Mesothelial cell of epicardium (in vitro differentiated cells): Measurements from ENCODE around the gene SNED1. TPM values are rescaled to one million over a fixed set of nuclear protein-coding genes. Genes with fewer than 3 reads are reported as not detected.

Experiments used
- DNase-seq, 2 experiments: peaks; one replicate each; pipeline ENCODE4 v3.0.0; 2021; ENCODE audit warnings: low spot score in 2 of 2; ENCODE audit not compliant: unreplicated experiment in 2 of 2
- H3K27ac Mint-ChIP-seq: 2 replicates; pipeline ENCODE4 v1.8.0; 2021; ENCODE audit warnings: mixed read lengths
- H3K27me3 Mint-ChIP-seq: 2 replicates; pipeline ENCODE4 v1.8.0; 2021; ENCODE audit warnings: low read depth, mixed read lengths
- H3K36me3 Mint-ChIP-seq: 2 replicates; pipeline ENCODE4 v1.8.0; 2021; ENCODE audit warnings: mixed read lengths
- H3K4me1 Mint-ChIP-seq: 2 replicates; pipeline ENCODE4 v1.8.0; 2021; ENCODE audit warnings: mixed read lengths
- H3K4me3 Mint-ChIP-seq: 2 replicates; pipeline ENCODE4 v1.8.0; 2021; ENCODE audit warnings: mild to moderate bottlenecking, moderate library complexity, mixed read lengths
- H3K9me3 Mint-ChIP-seq: 2 replicates; pipeline ENCODE4 v1.8.0; 2021; ENCODE audit warnings: mixed read lengths
- total RNA-seq: library from RNA; stranded (reverse); gene quantifications from 3 replicates; pipeline ENCODE4 v1.2.1, GENCODE V29; 2021
- TF ChIP-seq, protein P1 (sequence below): fragments of 200-600 bp; sonication (generic); IDR thresholded peaks from one replicate; pipeline ENCODE4 v1.5.0; 2021; ENCODE audit warnings: antibody characterized with exemption; ENCODE audit not compliant: unreplicated experiment

Gene SNED1
- total RNA-seq, 1 donor from 2014 or later: 9.4 TPM

DNA sequence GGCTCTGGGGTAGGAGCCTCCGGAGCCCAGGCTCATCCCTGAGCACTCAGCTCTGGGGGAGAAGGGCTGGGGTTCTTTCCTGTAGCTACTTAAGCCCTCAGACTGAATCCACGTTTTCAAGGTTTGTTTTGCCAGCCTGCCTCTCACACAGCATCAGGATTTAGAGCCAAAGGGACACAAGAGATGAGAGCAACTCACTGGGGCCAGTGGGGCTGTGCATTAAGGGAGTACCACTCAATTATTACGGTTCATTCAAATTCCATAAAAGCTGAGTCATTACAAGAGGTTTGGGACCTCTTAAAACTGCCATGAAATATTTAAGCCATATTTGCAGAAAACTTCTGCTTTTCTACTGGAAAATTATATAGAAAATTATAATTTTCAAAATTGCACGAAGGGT is 17.1 kb upstream of the SNED1 start:
- no peaks in the 10 kb centered on the region for H3K4me1 Mint-ChIP-seq
- no peak overlapping the region for H3K4me3 Mint-ChIP-seq
- DNase-seq: no peak
- no peaks in the 10 kb centered on the region for H3K9me3 Mint-ChIP-seq
- TF ChIP-seq, protein P1, sequence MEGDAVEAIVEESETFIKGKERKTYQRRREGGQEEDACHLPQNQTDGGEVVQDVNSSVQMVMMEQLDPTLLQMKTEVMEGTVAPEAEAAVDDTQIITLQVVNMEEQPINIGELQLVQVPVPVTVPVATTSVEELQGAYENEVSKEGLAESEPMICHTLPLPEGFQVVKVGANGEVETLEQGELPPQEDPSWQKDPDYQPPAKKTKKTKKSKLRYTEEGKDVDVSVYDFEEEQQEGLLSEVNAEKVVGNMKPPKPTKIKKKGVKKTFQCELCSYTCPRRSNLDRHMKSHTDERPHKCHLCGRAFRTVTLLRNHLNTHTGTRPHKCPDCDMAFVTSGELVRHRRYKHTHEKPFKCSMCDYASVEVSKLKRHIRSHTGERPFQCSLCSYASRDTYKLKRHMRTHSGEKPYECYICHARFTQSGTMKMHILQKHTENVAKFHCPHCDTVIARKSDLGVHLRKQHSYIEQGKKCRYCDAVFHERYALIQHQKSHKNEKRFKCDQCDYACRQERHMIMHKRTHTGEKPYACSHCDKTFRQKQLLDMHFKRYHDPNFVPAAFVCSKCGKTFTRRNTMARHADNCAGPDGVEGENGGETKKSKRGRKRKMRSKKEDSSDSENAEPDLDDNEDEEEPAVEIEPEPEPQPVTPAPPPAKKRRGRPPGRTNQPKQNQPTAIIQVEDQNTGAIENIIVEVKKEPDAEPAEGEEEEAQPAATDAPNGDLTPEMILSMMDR: no peak
- H3K27ac Mint-ChIP-seq: no peak overlapping the region
- H3K27me3 Mint-ChIP-seq: peaks cover 34% of the 10 kb centered on the region
- no peaks in the 10 kb centered on the region for H3K36me3 Mint-ChIP-seq

DNA sequence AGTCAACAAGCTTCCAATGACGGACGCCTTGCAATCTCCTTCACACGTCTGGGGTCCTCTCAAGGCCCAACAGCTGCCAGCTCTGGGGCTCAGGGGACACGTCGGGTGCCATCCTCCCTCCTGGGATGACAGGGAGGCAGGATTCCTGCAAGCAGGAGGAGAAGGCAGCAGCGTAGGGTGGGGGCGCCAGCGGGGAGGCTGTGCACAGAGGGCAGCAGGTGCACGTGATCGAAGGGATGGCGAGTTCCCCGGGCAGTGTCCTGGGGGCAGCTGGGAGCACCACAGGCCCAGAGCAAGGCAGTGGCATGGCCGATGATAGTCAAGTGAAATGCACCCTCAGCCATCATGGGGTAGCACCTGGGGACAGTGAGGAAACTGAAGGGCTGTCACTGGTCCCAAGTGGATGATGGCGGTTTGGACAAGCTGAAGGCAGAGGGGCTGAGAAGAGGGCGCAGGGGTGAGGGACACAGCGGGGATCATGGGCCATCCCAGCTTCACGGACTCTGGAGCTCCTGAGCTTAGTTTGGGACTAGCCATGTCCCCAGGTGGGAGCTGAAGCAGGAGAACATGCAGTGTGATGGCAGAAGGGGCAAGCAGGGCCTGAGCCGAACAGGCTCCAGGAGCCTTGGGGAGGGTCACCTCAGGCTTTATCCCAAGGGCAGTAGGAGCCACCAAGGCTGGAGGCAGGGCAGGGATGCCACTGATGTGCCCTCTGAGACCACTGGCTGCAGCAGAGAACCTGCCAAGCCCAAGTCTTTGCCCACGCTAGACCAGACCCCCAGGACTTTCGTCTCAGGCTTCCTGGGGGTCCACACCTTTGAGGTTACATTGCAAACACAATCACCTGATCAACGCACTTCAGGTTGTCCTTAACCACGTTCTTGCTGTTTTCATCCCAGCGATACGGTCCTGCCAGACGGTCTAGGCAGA is 16.3 kb upstream of the SNED1 start:
- TF ChIP-seq, protein P1: no peak
- peaks cover 34% of the 10 kb centered on the region for H3K27me3 Mint-ChIP-seq
- H3K9me3 Mint-ChIP-seq: no peaks in the 10 kb centered on the region
- H3K4me3 Mint-ChIP-seq: no peak overlapping the region
- no peak overlapping the region for H3K27ac Mint-ChIP-seq
- H3K4me1 Mint-ChIP-seq: no peaks in the 10 kb centered on the region
- H3K36me3 Mint-ChIP-seq: no peaks in the 10 kb centered on the region
- DNase-seq: peak in 1 of 2 experiments; percentile 10

DNA sequence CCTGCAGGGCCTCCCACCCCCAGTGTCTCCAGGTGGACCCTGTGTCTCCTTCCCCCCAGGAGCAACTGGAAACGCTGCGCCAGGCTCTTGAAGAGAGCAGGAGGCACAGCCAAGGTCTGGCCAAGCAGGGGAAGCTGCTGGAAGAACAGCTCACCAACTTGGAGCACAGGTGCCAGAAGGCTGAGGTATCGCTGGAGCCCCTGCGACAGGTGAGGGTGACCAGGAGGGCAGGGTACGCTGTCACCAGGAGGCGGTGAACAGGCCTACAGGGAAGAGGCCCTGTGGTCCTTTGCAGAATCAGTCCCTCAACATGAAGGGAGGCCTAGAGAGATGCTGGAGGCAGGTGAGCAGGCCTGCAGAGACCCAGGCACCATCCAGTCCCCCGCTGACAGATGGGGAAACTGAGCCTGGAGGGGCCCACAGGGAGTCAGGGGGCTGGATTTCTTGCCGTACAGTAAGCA is 15.6 kb upstream of the SNED1 start:
- no peak overlapping the region for H3K4me3 Mint-ChIP-seq
- peaks cover 34% of the 10 kb centered on the region for H3K27me3 Mint-ChIP-seq
- H3K36me3 Mint-ChIP-seq: no peaks in the 10 kb centered on the region
- H3K9me3 Mint-ChIP-seq: no peaks in the 10 kb centered on the region
- DNase-seq: no peak
- TF ChIP-seq, protein P1: no peak
- no peak overlapping the region for H3K27ac Mint-ChIP-seq
- H3K4me1 Mint-ChIP-seq: peaks cover 5% of the 10 kb centered on the region

DNA sequence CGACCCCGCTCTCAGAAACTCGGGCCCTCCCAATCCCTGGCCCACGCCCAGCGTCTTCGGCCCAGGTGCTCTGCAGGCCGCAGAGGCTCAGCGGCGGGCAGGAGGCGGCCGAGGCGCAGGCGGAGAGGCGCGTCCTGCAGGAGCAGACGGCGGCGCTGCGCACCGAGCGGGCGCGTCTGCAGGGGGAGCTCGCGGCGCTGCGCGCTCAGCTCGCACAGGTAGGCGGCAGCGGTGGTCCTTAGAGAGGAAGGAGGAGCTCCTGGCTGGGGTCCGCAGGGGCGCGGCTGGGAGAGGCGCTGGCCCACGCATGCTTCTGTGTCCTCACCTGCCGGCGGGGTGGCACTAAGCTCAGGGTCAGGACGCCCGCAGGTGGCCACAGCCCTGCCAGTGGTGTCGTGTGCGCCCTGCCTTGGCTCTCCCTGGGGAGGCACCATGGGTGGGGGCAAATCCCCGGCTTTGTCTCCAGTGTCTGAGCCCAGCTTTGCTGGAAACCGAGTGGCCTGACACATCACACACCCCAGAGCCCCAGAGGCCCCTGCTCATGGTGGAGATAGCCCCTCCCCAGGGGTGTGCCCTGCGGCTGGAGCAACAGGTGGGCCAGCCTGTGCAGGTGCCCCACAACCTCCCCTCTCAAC is 14.9 kb upstream of the SNED1 start:
- no peak overlapping the region for H3K4me3 Mint-ChIP-seq
- H3K36me3 Mint-ChIP-seq: no peaks in the 10 kb centered on the region
- H3K27me3 Mint-ChIP-seq: peaks cover 34% of the 10 kb centered on the region
- H3K27ac Mint-ChIP-seq: no peak overlapping the region
- DNase-seq: peak; percentile 46 to 74
- H3K4me1 Mint-ChIP-seq: peaks cover 6% of the 10 kb centered on the region
- TF ChIP-seq, protein P1: no peak
- no peaks in the 10 kb centered on the region for H3K9me3 Mint-ChIP-seq

DNA sequence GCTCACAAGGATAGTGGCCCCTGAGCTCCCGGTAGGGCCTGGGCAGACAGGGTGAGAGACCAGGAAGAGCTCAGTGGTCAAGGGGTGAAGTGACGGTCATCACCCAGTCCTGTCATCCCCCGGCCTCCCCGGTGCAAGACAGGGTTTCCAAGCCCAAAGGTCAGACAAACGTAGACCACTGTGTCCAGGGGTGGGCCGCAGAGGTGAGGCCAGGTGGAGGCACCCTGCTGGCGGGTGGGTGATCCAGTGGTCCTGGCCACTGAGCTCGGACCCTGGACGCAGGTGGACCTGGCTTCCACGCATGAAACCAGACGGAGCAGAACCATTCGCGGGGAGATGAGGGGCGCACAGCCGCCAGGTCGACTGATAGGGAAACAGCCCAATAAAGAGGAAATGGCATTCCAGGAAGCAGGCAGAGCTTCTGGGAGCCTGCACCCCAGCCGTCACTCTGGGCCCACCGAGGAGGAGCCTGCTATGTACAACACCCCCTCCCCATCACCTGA is 14.4 kb upstream of the SNED1 start:
- peaks cover 34% of the 10 kb centered on the region for H3K27me3 Mint-ChIP-seq
- H3K4me1 Mint-ChIP-seq: peaks cover 6% of the 10 kb centered on the region
- no peaks in the 10 kb centered on the region for H3K9me3 Mint-ChIP-seq
- DNase-seq: peak in 1 of 2 experiments; percentile 17
- no peak overlapping the region for H3K4me3 Mint-ChIP-seq
- TF ChIP-seq, protein P1: no peak
- H3K36me3 Mint-ChIP-seq: no peaks in the 10 kb centered on the region
- H3K27ac Mint-ChIP-seq: no peak overlapping the region
